OCI-LY3 (cell line): ENCODE data around the gene UNC5C.

ENCODE experiments used
- H2AFZ ChIP-seq: fragments of 200-600, 300-600 bp; shearing (Covaris generic); 2 replicates; pipeline ENCODE4 v1.6.0; 2014; ENCODE audit warnings: antibody characterized with exemption, low read depth, low read length
- H3K27ac ChIP-seq: fragments of 200-600, 300-600 bp; sonication (generic); 2 replicates; pipeline ENCODE4 v1.5.1; 2014; ENCODE audit warnings: mild to moderate bottlenecking, low read length, moderate library complexity, mixed read lengths
- H3K27me3 ChIP-seq: fragments of 200-600, 300-600 bp; sonication (generic); 2 replicates; pipeline ENCODE4 v1.6.1; 2014; ENCODE audit warnings: low read depth, low read length, mixed read lengths
- H3K36me3 ChIP-seq: fragments of 200-600, 300-600 bp; sonication (generic); replicated peaks from 2 replicates; pipeline ENCODE3; 2014; ENCODE audit warnings: low read depth, low read length, mixed read lengths
- H3K4me1 ChIP-seq: fragments of 300-600, 200-600 bp; sonication (generic); 2 replicates; pipeline ENCODE4 v1.6.1; 2014; ENCODE audit warnings: low read length, mixed read lengths
- H3K4me2 ChIP-seq: fragments of 200-600, 300-600 bp; sonication (generic); 2 replicates; pipeline ENCODE4 v1.6.1; 2014; ENCODE audit warnings: low read length, mixed read lengths
- H3K4me3 ChIP-seq: fragments of 300-600, 200-600 bp; sonication (generic); 2 replicates; pipeline ENCODE4 v1.5.1; 2014; ENCODE audit warnings: antibody characterized with exemption, mild to moderate bottlenecking, low read length, moderate library complexity
- H3K79me2 ChIP-seq: fragments of 300-600, 200-600 bp; shearing (Covaris generic); 2 replicates; pipeline ENCODE4 v1.6.1; 2014; ENCODE audit warnings: mild to moderate bottlenecking, low read length, mixed read lengths
- H3K9ac ChIP-seq: fragments of 300-600, 200-600 bp; shearing (Covaris generic); 2 replicates; pipeline ENCODE4 v1.6.0; 2014; ENCODE audit warnings: mild to moderate bottlenecking, low read length, moderate library complexity
- H3K9me3 ChIP-seq: fragments of 200-600, 300-600 bp; shearing (Covaris generic); 2 replicates; pipeline ENCODE4 v1.6.1; 2014; ENCODE audit warnings: low read length, mixed read lengths; ENCODE audit not compliant: insufficient read depth
- H4K20me1 ChIP-seq: fragments of 200-600, 300-600 bp; sonication (generic); 2 replicates; pipeline ENCODE4 v1.6.1; 2016; ENCODE audit warnings: low read length, mixed read lengths; ENCODE audit not compliant: insufficient read depth
- CTCF ChIP-seq: fragments of 200-600, 300-600 bp; sonication (generic); IDR thresholded peaks from 2 replicates; pipeline ENCODE4 v1.5.1; 2014; ENCODE audit warnings: antibody characterized with exemption, low read length, low read depth
- EZH2phosphoT487 ChIP-seq: fragments of 200-600 bp; shearing (Covaris generic); IDR thresholded peaks from 2 replicates; pipeline ENCODE4 v1.6.1; 2018; ENCODE audit warnings: antibody characterized with exemption, mixed run types, low read depth

Gene UNC5C

GRCh38 chr4:95272797-95273196, 276.0 kb downstream of the UNC5C start:
- TF ChIP-seq EZH2phosphoT487 (no peak), CTCF (no peak)
- Histone ChIP-seq H2AFZ (no peak overlapping the region), H3K27me3 (no peaks in the 10 kb centered on the region)

GRCh38 chr4:95272036-95272435, 276.7 kb downstream of the UNC5C start:
- Histone ChIP-seq H3K9me3 (no peaks in the 10 kb centered on the region), H3K27ac (no peak overlapping the region), H3K79me2 (no peaks in the 10 kb centered on the region), H3K4me3 (no peak overlapping the region), H3K27me3 (no peaks in the 10 kb centered on the region), H3K36me3 (no peaks in the 10 kb centered on the region), H3K9ac (no peak overlapping the region), H3K4me1 (no peaks in the 10 kb centered on the region), H3K4me2 (no peak overlapping the region), H2AFZ (no peak overlapping the region), H4K20me1 (no peaks in the 10 kb centered on the region)
- no peak for TF ChIP-seq CTCF
- TF ChIP-seq EZH2phosphoT487: no peak

More at GRCh38 chr4:95272797-95273196, 276.0 kb downstream of the UNC5C start:
- H4K20me1 ChIP-seq: no peaks in the 10 kb centered on the region
- H3K4me2 ChIP-seq: no peak overlapping the region
- H3K9me3 ChIP-seq: no peaks in the 10 kb centered on the region
- H3K36me3 ChIP-seq: no peaks in the 10 kb centered on the region
- no peak overlapping the region for H3K9ac ChIP-seq
- H3K4me1 ChIP-seq: no peaks in the 10 kb centered on the region
- no peaks in the 10 kb centered on the region for H3K79me2 ChIP-seq
- no peak overlapping the region for H3K27ac ChIP-seq
- no peak overlapping the region for H3K4me3 ChIP-seq

- H3K4me1 ChIP-seq: no peaks in the 10 kb centered on the region
- no peaks in the 10 kb centered on the region for H3K9me3 ChIP-seq
- H3K79me2 ChIP-seq: no peaks in the 10 kb centered on the region
- no peak overlapping the region for H3K27ac ChIP-seq
- H3K36me3 ChIP-seq: no peaks in the 10 kb centered on the region
- TF ChIP-seq EZH2phosphoT487 (no peak), CTCF (no peak)
- H3K27me3 ChIP-seq: no peaks in the 10 kb centered on the region
- no peaks in the 10 kb centered on the region for H4K20me1 ChIP-seq
- H3K9ac ChIP-seq: no peak overlapping the region
- no peak overlapping the region for H2AFZ ChIP-seq
- H3K4me3 ChIP-seq: no peak overlapping the region
- no peak overlapping the region for H3K4me2 ChIP-seq
Measured at GRCh38 chr4:95268819-95269565, 279.8 kb downstream of the UNC5C start.

- Histone ChIP-seq H3K4me2 (no peak overlapping the region), H3K4me3 (no peak overlapping the region), H4K20me1 (no peaks in the 10 kb centered on the region), H3K79me2 (no peaks in the 10 kb centered on the region), H3K36me3 (no peaks in the 10 kb centered on the region), H3K4me1 (no peaks in the 10 kb centered on the region), H3K9me3 (no peaks in the 10 kb centered on the region), H3K27me3 (no peaks in the 10 kb centered on the region), H3K9ac (no peak overlapping the region), H2AFZ (no peak overlapping the region), H3K27ac (no peak overlapping the region)
- TF ChIP-seq CTCF: no peak
- TF ChIP-seq EZH2phosphoT487: no peak
Measured at GRCh38 chr4:95267081-95267480, 281.7 kb downstream of the UNC5C start.
